ENCODE results near the gene GRM8. TPM values are rescaled to one million over a fixed set of nuclear protein-coding genes. Genes with fewer than 3 reads are reported as not detected.

Gene GRM8
- total RNA-seq, 2 donors from 2014 or later = 0.18 TPM; not detected in 1

DNA sequence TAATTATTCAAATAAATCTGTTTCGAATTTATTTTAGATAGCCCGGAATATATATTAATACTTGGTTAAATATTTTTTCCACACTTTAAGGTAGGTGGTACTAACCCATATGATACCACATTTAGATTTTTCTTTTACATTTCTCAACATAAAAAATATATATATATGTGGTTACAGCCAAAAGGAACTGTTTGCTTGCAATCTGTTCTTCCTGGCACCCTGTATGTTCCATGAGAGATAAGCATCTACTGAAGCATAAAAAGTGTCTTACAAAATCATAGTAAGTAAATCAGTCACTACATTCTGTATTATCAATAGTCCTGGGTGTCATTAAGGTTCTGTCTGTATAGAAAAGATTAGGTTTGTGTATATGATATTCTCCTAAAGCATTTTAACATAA is 726.8 kb downstream of the GRM8 start:
- DNase-seq (no peak), ATAC-seq (no peak)
- intact Hi-C loops (cut with DNase I) = no loop called here

DNA sequence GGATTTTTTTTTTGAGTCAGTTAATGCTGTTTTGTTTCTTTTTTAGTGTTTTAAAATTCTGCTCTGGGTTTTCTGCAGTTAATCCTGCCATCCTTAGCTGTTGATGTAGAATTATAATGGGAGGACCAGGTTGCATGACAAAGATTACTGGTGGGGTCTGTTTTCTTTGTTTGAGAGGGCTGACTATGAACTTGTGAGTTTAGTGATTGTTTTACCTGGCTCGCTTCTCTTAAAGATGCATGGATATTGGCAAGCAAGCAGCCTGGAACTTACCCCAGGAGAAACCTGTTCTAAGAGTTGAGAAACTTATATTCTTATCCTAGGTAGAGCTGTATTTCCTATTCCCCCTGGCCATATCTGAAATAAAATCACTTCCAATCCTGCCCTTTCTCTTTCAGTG is 727.8 kb downstream of the GRM8 start:
- no peak for ATAC-seq
- no peak for DNase-seq
- intact Hi-C loops (cut with DNase I) = no loop called here

DNA sequence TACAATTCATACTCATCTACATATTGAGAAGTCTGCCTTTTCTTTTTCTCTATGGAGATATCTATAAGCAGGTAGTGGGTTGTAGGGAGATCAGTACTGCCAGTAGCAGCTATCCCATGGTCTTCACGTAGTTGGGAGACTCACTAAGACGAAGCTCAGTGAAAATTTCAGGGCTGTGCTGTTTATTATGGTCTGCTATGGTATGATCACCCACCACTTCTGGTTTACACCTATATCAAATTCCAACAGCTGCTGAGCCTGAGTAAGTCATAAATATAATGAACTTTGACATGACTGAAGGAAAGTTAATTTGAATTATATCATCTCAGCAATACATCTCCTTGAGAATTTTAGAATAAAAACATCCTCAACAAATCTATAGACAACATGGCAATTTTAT is 741.7 kb downstream of the GRM8 start:
- intact Hi-C loops (cut with DNase I) = no loop called here
- DNase-seq (no peak), ATAC-seq (no peak)

DNA sequence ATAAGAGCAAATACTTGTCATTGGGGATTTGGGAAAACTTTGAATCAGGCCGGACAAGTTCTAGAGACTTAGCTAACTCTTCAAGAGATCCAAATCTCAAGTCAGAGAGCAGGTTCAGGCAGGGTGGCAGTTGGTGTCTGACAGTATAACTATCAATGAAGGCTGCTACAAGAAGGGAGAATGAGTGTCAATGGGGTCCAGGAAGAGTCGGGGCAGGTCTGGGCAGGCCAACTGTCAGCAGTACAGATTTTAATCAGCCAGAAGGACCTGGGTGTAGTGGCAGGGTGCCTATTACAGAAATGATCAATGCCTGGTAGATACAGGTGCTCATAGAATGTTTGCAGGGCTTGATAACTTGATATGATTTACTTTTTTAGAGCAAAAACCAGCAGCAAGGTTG is 751.1 kb downstream of the GRM8 start:
- ATAC-seq = no peak
- intact Hi-C loops (cut with DNase I) = no loop called here
- no peak for DNase-seq

GRCh38 chr7:126499481-126499880 is 753.3 kb downstream of the GRM8 start:
- intact Hi-C loops (cut with DNase I) = no loop called here
- no peak for DNase-seq
- no peak for ATAC-seq

DNA sequence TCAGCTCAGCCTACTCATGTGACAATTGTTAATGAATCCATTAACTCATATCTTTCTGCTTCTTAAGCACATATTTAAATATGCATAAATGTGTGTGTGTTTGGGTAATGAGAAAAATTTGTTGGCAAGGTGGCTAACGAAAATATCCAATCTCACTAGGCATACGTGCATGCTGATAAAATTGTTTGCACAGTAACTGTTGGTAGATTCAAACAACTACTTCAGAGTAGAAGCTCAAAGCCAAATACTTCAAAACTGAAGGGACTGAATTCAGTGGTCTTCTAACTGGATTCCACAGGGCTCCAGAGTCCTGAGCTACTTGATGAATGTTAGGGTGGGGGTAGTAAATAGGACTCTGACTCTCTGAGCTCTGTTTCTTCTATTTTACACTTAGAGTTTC is 757.0 kb downstream of the GRM8 start:
- no peak for ATAC-seq
- intact Hi-C loops (cut with DNase I) = no loop called here
- DNase-seq = no peak

GRCh38 chr7:126495001-126495400 is 757.7 kb downstream of the GRM8 start:
- peak; percentile 27 to 57 for ATAC-seq
- intact Hi-C loops (cut with DNase I) = no loop called here
- no peak for DNase-seq

DNA sequence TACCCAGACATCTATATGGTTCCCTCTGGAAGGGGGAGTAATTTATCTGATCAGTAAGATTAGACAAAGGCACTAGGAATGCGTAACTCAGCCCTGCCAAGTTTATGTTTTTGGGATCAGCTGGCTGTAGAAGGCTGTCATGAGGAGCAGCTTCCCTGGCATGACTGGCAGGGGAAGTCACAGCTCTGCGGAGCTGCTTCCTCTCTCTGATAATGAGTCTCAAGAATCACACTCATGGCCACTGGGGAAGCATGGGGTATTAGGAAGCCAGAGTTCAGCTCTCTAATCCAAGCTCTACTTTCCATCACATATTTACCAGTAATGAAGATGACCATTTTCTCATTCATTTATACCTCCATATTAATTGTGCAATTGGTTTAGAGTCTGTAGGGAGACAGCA is 758.9 kb downstream of the GRM8 start:
- DNase-seq (no peak), ATAC-seq (peak in 1 of 2 donors; percentile 50)
- intact Hi-C loops (cut with DNase I) = no loop called here

DNA sequence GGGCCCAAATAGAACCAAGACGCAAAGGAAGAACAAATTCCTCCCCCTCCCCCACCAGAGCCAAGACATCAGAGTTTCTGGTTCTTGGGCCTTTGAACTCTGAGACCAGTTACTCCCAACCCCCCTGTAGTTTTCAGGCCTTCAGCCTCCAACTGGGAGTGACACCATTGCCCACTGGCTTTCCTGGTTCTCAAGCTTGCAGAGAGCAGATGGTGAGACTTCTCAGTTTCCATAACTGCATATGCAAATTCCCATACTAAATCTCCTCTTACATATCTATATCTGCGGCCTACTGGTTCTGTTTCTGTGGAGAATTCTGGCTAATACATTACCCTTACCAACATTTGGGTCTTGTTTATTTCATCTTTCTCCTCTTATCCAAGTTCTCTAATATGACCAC is 762.9 kb downstream of the GRM8 start:
- ATAC-seq (no peak), DNase-seq (no peak)
- intact Hi-C loops (cut with DNase I) = no loop called here

DNA sequence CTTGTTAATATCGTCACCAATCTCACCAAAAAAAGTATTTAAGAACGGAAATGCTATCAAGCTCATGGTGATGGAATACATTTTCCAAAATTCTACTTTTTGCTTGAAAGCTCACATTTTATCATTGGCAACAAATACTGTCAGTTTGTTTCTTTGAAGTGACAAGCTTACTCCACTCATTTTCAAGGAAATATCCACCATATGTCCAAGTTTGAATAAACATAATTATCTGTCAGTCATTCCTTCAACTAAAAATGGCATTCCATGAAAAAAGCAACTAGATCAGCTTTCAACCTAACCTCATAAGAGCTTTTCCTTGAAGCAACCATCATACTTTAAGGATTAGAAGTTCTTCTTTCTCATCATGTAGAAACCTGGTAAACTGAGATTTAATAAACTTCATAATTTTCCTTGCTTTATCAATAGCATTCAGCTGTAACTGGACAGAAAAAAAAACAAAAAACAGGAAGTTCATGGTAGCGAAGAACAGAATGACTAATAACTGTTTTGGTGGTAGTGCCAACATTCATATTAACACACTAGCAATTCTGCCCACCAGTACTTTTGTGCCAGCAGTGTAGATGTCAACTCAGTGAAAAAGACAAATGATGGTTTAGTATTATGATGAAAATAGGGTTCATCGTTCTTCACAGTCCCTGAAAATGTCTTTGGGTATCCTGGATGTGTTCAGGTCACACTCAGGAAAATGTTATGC is 764.9 kb downstream of the GRM8 start:
- DNase-seq (no peak), ATAC-seq (no peak)
- intact Hi-C loops (cut with DNase I) = no loop called here

DNA sequence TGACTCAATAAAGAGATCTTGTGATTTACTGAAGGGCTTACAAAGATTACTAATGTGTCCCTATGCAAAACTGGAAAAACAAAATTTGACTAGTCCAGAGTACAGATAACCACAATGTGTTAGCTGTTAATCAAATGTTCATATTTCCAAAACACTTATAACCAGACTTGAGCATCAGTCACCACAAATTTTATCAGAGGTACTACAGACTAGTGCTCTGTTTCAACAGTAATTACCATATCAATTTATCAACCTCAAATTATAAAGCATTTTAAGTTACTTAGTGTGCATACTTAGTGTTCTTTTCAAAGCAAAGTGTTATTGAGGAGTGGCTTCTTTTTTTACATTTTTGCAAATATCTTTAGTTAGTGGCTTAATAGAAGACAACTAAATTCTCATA is 765.9 kb downstream of the GRM8 start:
- no peak for ATAC-seq
- DNase-seq = no peak
- intact Hi-C loops (cut with DNase I) = no loop called here

GRCh38 chr7:126485791-126486190 is 767.0 kb downstream of the GRM8 start:
- intact Hi-C loops (cut with DNase I) = no loop called here
- DNase-seq (no peak), ATAC-seq (no peak)

GRCh38 chr7:126483972-126484371 is 768.8 kb downstream of the GRM8 start:
- DNase-seq (no peak), ATAC-seq (no peak)
- intact Hi-C loops (cut with DNase I) = no loop called here

- ATAC-seq (no peak), DNase-seq (no peak)
- intact Hi-C loops (cut with DNase I) = no loop called here
Measured at GRCh38 chr7:126472825-126473224, 779.9 kb downstream of the GRM8 start.

DNA sequence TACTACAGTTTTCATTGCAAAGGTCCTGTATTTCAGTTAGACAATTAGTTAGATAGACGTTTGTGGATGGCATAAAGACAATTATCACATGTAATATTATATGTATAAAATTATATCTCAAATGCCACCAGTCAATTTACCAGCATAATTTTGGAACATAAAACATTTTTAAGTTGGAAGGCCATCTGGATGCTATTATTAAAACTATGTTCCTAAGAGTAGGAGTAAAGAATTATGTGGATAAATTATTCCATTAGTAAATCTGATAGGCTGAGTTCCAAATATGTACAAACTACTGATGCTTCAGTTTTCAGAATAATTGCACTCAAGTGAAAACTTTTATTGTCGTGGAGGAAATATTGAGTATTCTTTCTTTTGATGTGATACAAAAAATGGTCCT is 790.3 kb downstream of the GRM8 start:
- DNase-seq (no peak), ATAC-seq (no peak)
- intact Hi-C loops (cut with DNase I) = no loop called here

DNA sequence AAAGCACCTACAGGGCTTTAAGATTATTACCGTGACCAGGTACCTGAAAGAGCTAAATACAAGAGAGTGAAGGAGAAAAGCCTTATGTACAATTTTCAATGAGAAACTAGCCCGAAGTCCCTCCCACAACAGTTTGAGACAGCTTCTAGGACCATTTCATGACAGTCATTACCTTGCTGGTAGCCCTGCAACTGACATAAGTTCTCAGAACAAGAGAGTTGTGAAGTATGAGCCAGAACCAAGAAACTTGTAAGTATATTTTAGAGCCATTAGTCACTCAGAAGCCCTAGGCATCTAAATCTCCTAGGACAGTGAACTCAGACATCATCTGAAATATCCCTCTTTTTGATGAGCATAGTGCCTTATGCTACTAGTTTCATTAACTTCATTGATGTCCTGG is 792.1 kb downstream of the GRM8 start:
- DNase-seq = no peak
- intact Hi-C loops (cut with DNase I) = no loop called here
- no peak for ATAC-seq

GRCh38 chr7:126453104-126453503 is 799.6 kb downstream of the GRM8 start:
- ATAC-seq (no peak), DNase-seq (no peak)
- intact Hi-C loops (cut with DNase I) = no loop called here

DNA sequence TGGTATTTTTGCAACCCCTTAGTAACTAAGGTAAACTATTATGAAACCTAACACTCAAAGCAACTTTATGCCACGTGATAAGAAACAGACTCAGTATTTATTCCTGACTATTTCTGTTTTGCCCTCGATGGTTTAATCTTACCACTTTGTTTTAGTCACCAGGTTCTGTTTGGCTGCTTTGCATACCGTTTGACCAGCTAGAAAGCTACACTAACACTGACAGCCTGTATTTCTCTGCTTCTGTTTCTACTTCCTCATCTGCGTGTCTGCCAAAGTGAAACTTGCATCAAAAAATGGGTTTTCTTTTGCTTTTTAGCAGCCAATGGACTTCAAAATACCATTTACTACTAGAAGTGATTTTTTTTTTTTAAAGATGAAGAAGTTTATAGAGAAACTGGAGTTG is 802.5 kb downstream of the GRM8 start:
- no peak for ATAC-seq
- intact Hi-C loops (cut with DNase I) = no loop called here

DNA sequence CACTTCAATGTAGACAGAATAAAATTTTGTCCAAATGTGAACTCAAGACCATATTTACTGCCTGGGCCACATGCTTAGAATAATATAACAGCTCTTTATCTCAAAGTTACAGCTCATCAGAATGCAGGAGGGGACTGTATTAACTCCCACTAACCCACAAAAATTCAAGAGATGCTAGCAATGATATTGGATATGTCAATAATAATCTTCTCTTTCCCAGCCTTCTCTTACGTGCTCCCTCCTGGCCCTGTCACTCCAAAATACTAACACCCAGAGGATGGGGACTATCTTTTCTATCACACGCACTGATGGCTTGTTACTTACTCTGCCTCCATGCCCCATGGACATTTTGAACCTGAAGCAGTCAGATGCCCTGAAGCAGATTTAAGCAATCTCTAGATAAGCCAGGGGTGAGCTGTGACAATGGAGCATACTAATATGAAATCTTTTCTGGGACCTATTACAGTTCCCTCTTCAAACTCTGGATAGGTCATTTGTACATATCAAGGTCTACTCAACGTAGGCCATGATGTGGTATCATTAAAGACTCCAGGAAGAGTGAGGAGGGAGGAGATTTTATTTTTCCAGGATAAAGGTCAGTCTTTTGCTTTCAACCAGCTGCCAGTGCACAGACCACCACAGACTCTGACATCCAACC is 803.0 kb downstream of the GRM8 start:
- no peak for ATAC-seq
- DNase-seq = no peak
- intact Hi-C loops (cut with DNase I) = no loop called here

More for the DNA sequence above, 802.5 kb downstream of the GRM8 start:
- no peak for DNase-seq

- intact Hi-C loops (cut with DNase I) = no loop called here
- ATAC-seq = no peak
Measured at GRCh38 chr7:126447984-126448383, 804.8 kb downstream of the GRM8 start.

GRCh38 chr7:126445991-126446390 is 806.8 kb downstream of the GRM8 start:
- intact Hi-C loops (cut with DNase I) = no loop called here
- DNase-seq (no peak), ATAC-seq (no peak)

More at GRCh38 chr7:126447984-126448383, 804.8 kb downstream of the GRM8 start:
- DNase-seq = no peak
